IPS-NIHi7 (cell line): ENCODE results near the gene SHLD2.
A peak's percentile ranks its signal among the peaks of the same experiment; 100 is the strongest.
"Not testable (repeated sequence)": the region's sequence is repeated elsewhere in the genome, so short reads cannot be mapped to it uniquely, and the experiment has no call there.

ENCODE experiments used
- DNase-seq: peaks from one replicate; pipeline ENCODE4 v3.0.0; 2012; ENCODE audit warnings: mixed read lengths; ENCODE audit errors: extremely low spot score

Gene SHLD2

GRCh38 chr10:87094373-87095235 is at the start of gene SHLD2, which contains the start of gene GLUD1:
Gene SHLD2, plus strand, starts transcription at chr10:87095206. Its CDS starts 56,149 bp downstream, at chr10:87151355.
Gene GLUD1, minus strand, starts transcription at chr10:87094843. Its CDS starts 74 bp downstream, at chr10:87094769.
- peak; percentile 86 for DNase-seq

GRCh38 chr10:87045434-87045938 is 49.5 kb upstream of the SHLD2 start:
- DNase-seq = no peak

GRCh38 chr10:87053111-87053510 is 41.9 kb upstream of the SHLD2 start:
- no peak for DNase-seq

GRCh38 chr10:87053577-87054181 is 41.3 kb upstream of the SHLD2 start:
- no peak for DNase-seq

GRCh38 chr10:87054373-87055295 is 40.4 kb upstream of the SHLD2 start:
- DNase-seq = peak; percentile 49

GRCh38 chr10:87058171-87058570 is 36.8 kb upstream of the SHLD2 start:
- DNase-seq = no peak

- DNase-seq = no peak
Measured at GRCh38 chr10:87059401-87059800, 35.6 kb upstream of the SHLD2 start.

GRCh38 chr10:87060280-87060928 is 34.6 kb upstream of the SHLD2 start:
- DNase-seq = no peak

- no peak for DNase-seq
Measured at GRCh38 chr10:87064651-87065050, 30.4 kb upstream of the SHLD2 start.

- DNase-seq = no peak
Measured at GRCh38 chr10:87066178-87066577, 28.8 kb upstream of the SHLD2 start.

- DNase-seq = no peak
Measured at GRCh38 chr10:87066865-87067264, 28.1 kb upstream of the SHLD2 start.

GRCh38 chr10:87068281-87068680 is 26.7 kb upstream of the SHLD2 start:
- no peak for DNase-seq

- DNase-seq = no peak
Measured at GRCh38 chr10:87072449-87072848, 22.6 kb upstream of the SHLD2 start.

- DNase-seq = not testable (repeated sequence)
Measured at GRCh38 chr10:87076421-87076820, 18.6 kb upstream of the SHLD2 start.

GRCh38 chr10:87079106-87079836 is 15.7 kb upstream of the SHLD2 start:
- no peak for DNase-seq

GRCh38 chr10:87080621-87081020 is 14.4 kb upstream of the SHLD2 start:
- not testable (repeated sequence) for DNase-seq

GRCh38 chr10:87081574-87081973 is 13.4 kb upstream of the SHLD2 start:
- DNase-seq = not testable (repeated sequence)

- not testable (repeated sequence) for DNase-seq
Measured at GRCh38 chr10:87082219-87082618, 12.8 kb upstream of the SHLD2 start.

GRCh38 chr10:87083576-87084290 is 11.3 kb upstream of the SHLD2 start:
- DNase-seq = not testable (repeated sequence)

- DNase-seq = not testable (repeated sequence)
Measured at GRCh38 chr10:87084291-87084782, 10.7 kb upstream of the SHLD2 start.
